Measurements from ENCODE around the gene TSACC.

DNA sequence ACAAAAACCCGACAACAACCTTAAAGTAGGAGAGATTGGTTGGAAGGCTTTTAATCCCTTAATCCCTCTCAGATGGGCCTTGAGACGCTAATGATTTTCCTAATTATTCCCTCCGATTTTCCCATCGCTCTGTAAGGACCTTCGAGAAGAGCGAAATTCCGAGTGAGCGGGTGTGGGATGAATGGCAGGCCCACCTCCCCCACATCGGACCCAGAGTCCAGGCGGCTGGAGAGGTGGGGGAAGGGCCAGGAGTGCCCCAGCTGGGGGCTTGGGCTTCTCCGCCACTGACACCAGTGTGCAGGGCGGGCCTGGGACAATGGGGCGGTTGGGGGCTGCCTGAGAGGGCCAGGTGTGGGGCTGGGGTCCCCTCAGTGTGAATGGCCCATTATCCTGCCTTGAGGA, 54.1 kb downstream of the TSACC start:
- TF ChIP-seq, protein P1, sequence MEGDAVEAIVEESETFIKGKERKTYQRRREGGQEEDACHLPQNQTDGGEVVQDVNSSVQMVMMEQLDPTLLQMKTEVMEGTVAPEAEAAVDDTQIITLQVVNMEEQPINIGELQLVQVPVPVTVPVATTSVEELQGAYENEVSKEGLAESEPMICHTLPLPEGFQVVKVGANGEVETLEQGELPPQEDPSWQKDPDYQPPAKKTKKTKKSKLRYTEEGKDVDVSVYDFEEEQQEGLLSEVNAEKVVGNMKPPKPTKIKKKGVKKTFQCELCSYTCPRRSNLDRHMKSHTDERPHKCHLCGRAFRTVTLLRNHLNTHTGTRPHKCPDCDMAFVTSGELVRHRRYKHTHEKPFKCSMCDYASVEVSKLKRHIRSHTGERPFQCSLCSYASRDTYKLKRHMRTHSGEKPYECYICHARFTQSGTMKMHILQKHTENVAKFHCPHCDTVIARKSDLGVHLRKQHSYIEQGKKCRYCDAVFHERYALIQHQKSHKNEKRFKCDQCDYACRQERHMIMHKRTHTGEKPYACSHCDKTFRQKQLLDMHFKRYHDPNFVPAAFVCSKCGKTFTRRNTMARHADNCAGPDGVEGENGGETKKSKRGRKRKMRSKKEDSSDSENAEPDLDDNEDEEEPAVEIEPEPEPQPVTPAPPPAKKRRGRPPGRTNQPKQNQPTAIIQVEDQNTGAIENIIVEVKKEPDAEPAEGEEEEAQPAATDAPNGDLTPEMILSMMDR (IDR thresholded peaks at IDR 0.05), result no peak
- TF ChIP-seq POLR2AphosphoS5 (IDR thresholded peaks at IDR 0.05; ENCODE audit: low read depth, low read length) (no peak), TCF7L2 (IDR thresholded peaks at IDR 0.05; ENCODE audit: low read depth, low read length) (no peak), SIN3A (IDR thresholded peaks at IDR 0.05; ENCODE audit: borderline replicate concordance, insufficient read depth, low read depth, low read length) (no peak)
- TF ChIP-seq, protein P2, sequence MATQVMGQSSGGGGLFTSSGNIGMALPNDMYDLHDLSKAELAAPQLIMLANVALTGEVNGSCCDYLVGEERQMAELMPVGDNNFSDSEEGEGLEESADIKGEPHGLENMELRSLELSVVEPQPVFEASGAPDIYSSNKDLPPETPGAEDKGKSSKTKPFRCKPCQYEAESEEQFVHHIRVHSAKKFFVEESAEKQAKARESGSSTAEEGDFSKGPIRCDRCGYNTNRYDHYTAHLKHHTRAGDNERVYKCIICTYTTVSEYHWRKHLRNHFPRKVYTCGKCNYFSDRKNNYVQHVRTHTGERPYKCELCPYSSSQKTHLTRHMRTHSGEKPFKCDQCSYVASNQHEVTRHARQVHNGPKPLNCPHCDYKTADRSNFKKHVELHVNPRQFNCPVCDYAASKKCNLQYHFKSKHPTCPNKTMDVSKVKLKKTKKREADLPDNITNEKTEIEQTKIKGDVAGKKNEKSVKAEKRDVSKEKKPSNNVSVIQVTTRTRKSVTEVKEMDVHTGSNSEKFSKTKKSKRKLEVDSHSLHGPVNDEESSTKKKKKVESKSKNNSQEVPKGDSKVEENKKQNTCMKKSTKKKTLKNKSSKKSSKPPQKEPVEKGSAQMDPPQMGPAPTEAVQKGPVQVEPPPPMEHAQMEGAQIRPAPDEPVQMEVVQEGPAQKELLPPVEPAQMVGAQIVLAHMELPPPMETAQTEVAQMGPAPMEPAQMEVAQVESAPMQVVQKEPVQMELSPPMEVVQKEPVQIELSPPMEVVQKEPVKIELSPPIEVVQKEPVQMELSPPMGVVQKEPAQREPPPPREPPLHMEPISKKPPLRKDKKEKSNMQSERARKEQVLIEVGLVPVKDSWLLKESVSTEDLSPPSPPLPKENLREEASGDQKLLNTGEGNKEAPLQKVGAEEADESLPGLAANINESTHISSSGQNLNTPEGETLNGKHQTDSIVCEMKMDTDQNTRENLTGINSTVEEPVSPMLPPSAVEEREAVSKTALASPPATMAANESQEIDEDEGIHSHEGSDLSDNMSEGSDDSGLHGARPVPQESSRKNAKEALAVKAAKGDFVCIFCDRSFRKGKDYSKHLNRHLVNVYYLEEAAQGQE (IDR thresholded peaks at IDR 0.05; ENCODE audit: insufficient read depth in 1 of 2, low read depth in 2 of 2, low read length in 1 of 2), result no peak

Measured in Panc1 (cell line).